ENCODE results near the gene KCTD4. TPM values are rescaled to one million over a fixed set of nuclear protein-coding genes. Genes with fewer than 3 reads are reported as not detected.

KCTD4 gene
- total and polyA plus RNA-seq, 2 donors (not counting 3 experiments of a cell fraction or from before 2014, with no cell fraction given), result not detected

GRCh38 chr13:45228002-45228401, 27.2 kb upstream of the KCTD4 start:
- CTCF ChIA-PET, result interaction anchor here (1.0 to 1.1 kb wide), 3 partner anchors 12 to 84 kb away, joined by 3 to 4 read pairs (median 3); no protein-coding TSS in a partner anchor

More at GRCh38 chr13:45228002-45228401, 27.2 kb upstream of the KCTD4 start:
- FAIRE-seq (no peak), DNase-seq (ENCODE audit: low read depth, low spot score) (no peak)
- no peak overlapping the region for H3K27ac ChIP-seq (ENCODE audit: insufficient read depth, low read depth, low read length)
- dilution Hi-C loops (cut with MboI; ENCODE audit: extremely low pct_ligation_motif_present, low sequenced_read_pairs) (no loop called here), intact Hi-C loops (cut with micrococcal nuclease) (no loop called here)
- TF ChIP-seq POLR2A (IDR thresholded peaks at IDR 0.05; ENCODE audit: low read depth, low read length) (no peak), CTCF (IDR thresholded peaks at IDR 0.05; ENCODE audit: extremely low read depth in 1 of 2, insufficient read depth in 1 of 2, low read depth in 1 of 2, low read length in 2 of 2) (no peak), GATA2 (IDR thresholded peaks at IDR 0.05; ENCODE audit: insufficient read depth, insufficient read length, low read depth, low read length) (no peak), EZH2 (IDR thresholded peaks at IDR 0.05; ENCODE audit: borderline replicate concordance, low read depth, low read length, severe bottlenecking) (no peak), JUN (IDR thresholded peaks at IDR 0.05; ENCODE audit: borderline replicate concordance, insufficient read depth, insufficient read length, low read depth) (no peak), MAX (IDR thresholded peaks at IDR 0.05; ENCODE audit: insufficient read depth, insufficient read length) (no peak), MYC (IDR thresholded peaks at IDR 0.05; ENCODE audit: low read depth, low read length) (no peak)
- POLR2A ChIA-PET, result no interaction called here
- no peak overlapping the region for H3K9ac ChIP-seq (replicated peaks; ENCODE audit: extremely low read depth, insufficient read depth, low read length)
- H3K36me3 ChIP-seq (ENCODE audit: control insufficient read depth in 2 of 2, extremely low read depth in 1 of 2, insufficient read depth in 2 of 2, low read length in 2 of 2), result no peaks in the 10 kb centered on the region
- H3K4me2 ChIP-seq (ENCODE audit: insufficient read depth, low read length), result no peak overlapping the region
- no peaks in the 10 kb centered on the region for H3K79me2 ChIP-seq (ENCODE audit: control insufficient read depth, insufficient read depth, low read length)
- H4K20me1 ChIP-seq (replicated peaks; ENCODE audit: control insufficient read depth, extremely low read depth, insufficient read depth, low read length), result no peaks in the 10 kb centered on the region
- H3K27me3 ChIP-seq (ENCODE audit: control insufficient read depth in 2 of 2, insufficient read depth in 2 of 2, low read length in 2 of 2), result no peaks in the 10 kb centered on the region
- H2AFZ ChIP-seq (ENCODE audit: low read depth, low read length), result no peak overlapping the region
- H3K4me1 ChIP-seq (ENCODE audit: control insufficient read depth, extremely low read depth, insufficient read depth, low read length), result no peaks in the 10 kb centered on the region
- no peaks in the 10 kb centered on the region for H3K9me1 ChIP-seq (replicated peaks; ENCODE audit: control insufficient read depth, extremely low read depth, insufficient read depth, low read length)
- no peaks in the 10 kb centered on the region for H3K9me3 ChIP-seq (replicated peaks; ENCODE audit: control insufficient read depth, insufficient read depth, low read length)
- BruUV-seq (replicated peaks), result no TSS peak
- no peak overlapping the region for H3K4me3 ChIP-seq (replicated peaks in 1 of 3; ENCODE audit: insufficient read depth in 1 of 3, low read depth in 1 of 3, low read length in 3 of 3)
